Hypothalamus (tissue), 51 donors: ENCODE data around the gene GASK1A.

Experiments used
- DNase-seq, 51 donors: peaks; one replicate each; lab custom pipeline; 2025; lab: John Stamatoyannopoulos, UW

Gene GASK1A

DNA sequence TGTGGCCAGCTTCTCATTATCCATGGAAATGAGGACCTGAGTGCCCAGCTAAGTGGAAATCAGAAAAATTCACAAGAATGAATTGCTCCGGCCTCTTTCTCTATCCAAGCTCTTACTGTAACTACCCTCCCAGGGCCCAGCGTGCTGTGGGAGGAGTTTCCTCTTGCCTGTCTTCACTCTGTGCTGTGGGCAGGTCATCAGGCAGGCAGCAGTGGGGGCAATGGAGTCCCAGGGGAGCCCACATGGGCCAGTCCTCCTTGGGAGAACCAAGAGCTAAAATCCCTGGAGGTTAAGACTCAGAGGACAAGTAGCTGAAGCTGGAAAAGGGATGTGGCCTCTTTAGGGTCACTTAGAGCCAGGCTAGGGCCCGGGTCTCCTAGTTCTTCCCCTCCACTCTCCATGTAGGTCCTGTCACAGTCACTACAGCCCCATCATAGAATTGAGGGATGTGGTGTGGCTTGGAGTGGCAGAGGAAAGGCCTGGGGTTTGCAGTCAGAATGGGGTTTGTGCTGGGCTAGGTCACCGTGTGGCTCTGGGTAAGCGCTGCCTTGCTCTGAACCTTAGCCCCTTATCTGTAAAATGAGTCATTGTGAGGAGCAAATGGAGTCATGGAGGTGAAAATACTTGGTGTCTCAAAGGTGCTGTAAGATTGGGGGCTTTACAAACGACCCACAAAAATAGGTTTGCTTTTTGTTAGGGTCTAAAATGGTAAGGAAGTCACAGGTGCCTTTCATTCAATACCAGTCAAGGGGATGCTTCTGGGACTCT is 3.7 kb downstream of the GASK1A start:
- no peak for DNase-seq

DNA sequence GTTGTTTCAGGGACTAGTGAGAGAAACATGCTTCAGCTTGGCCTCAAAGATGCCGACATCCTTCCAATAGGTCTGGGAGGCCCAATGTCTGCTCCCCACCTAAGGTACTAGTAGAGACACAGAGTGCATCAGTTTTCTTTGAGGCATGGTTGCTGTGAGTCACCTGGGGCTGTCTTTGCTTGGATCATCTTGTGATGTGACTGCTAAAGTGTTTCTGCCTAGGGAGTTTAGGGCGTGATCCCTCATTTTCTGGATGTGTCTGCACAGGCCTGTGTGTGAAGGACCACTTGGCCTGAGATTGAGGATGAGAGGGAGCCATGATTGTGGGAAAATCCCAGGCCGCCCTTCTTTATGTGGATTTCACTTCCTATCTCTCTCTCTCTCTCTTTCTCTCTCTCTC is 4.8 kb downstream of the GASK1A start:
- DNase-seq = no peak

DNA sequence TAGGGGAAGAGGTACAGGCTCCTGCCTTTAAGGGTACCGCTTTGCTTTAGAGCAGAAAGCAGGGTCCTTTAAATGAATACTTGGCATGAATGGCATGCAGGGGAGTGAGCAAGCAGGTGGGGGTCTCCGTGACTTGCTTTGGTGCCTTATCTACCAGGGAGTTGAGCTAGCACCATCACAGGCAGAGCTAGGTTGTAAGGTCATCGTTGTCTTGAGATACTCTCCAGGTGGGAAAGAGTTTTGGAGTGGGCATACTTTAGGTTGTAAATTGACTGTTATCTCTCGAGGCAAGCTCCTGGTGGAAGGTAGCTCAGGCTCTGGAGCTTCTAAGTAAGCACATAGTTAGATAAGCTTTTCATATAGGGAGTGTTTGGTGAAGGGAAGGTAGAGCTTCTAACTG is 5.6 kb downstream of the GASK1A start:
- no peak for DNase-seq

DNA sequence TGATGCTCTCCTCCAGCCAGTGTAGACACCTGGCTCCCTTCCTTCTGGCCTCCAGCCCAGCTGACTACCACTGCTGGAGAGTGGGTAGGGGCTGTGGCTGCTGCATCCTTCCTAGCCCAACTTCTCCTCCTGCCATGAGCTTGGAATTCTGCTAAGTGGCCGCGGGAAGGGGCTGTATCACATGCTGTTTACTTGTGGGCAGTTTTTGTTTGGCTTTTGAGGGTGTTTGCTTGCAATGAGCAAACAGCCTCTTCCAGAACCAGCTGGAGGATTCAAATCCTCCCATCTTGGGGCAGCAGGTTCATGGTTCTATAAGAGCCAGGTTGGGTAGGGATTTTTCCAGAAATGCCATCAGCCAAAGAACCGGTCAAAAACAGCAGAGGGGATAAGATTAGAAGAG is 9.0 kb downstream of the GASK1A start:
- DNase-seq = no peak

DNA sequence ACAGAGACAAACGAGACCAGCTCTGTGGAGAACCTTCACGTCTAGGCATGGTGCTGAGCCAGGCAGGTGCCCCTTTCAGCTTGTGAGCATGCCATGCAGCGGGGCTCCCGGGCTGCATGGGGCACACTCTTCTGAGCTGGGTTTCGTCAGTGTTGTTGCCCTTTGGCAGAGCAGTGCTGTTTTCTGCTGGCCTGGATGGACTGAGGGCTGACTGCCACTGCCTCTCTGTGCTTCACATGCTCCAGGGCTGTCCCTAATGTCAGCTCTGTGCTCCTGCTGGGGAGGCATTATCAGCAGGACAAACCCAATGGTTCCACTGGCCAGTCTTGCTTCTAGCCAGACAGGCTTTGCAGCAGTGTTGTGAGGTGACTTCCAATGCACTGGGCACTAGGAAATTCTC is 9.5 kb downstream of the GASK1A start:
- DNase-seq = peak in 5 of 51 donors; percentile 18 to 51 (median 32)

DNA sequence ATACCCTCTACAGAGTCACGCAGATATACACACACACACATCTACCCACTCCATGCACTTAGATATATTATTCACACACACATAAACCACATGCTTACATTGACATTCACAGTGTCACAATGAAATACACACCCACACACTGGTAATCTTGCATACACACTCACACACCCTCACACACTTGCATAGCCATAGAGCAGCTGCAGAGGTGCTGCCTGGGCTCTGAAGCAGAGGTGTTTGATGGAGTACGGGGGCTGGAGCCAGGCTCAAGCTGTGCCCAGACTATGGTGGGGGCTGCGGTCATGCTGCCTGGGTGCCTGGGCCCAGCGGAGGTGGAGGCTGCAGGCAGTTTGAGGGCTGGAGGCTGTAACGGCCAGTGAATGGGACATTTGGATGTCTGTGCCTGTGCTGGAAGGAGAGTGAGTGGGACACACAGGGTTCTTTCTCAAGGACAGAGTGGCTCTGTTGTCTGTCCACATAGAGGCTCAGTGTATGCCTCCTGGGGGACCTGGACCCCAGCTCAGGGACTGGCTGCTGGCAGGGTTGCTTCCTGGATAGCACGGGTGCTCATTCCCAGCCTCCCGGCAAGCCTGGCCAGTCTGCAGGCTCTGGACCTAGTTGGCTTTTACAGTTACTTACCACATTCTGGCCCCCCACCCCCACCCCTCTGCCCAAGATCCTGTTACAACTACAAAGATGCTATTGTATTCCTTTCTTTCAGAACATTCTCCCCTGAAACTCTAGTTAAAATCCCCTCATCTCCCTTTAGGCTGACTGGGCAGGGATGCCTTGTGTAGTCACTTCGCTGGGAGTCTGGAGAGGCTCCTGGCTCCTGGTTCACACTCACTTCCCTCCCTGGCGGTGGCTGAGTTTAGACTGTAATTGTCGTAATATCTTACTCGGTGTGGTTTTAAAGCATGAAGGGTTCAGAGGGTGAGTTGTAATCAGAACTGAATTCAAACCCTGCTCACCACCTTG is 12.5 kb downstream of the GASK1A start:
- DNase-seq = peak in 38 of 51 donors; percentile 13 to 82 (median 62)

DNA sequence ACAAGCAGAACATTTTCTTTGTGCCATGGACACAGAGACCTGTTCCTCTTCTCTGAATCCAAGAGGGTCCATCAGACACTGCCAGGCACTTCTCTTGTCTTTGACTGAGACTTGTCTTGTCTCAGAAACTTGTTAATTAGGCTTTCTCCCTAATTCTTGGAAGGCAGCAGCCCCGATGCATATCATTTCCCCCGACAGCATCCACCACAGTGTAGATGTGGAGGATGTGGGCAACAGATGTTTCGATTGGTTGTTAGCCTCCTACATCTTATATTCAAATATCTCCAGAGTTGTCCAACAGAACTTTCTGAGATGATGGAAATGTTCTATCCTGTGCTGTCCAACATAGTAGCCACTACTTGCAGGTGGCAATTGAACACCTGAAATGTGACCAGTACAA is 15.5 kb downstream of the GASK1A start:
- no peak for DNase-seq

DNA sequence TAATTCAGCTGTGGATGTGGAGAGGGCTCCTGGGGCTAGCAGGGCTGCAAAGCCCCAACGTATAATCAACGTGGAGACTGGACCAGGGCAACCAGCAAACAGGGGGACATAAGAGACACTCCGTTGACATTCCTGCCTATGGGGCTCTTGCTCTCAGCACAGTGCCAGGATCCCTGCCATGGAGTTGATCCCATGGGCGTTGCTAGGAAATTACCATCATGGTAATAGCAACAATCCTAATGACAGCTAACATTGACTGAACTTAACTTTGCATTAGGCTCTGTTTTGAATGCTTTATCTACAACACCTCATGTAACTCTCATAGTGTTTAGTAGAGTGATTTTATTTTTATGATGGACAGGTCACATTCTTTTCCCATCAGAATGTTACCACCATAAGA is 16.9 kb downstream of the GASK1A start:
- no peak for DNase-seq

DNA sequence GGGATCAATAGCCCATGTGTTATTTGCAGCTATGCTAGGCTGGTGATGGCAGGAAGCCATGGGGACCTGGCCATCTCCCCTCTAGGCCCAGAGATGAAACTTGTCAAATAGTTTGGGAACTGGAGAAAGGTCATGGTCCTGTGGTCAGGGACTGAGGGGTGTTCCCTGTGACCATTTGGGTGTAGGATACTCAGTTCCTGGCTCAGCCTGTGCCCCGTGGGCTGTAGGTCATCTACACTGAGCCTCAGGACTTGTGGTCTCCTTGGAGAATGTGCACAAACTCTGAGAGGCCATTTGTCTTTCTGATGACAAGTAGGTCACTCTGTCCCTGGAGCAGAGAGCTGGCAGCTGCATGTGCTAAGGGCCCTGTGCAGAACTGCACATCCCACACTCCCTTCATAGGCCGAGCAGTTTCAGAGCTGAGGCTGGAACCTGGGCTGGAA is 17.5 kb downstream of the GASK1A start:
- DNase-seq = peak in 28 of 51 donors; percentile 7 to 71 (median 33)

DNA sequence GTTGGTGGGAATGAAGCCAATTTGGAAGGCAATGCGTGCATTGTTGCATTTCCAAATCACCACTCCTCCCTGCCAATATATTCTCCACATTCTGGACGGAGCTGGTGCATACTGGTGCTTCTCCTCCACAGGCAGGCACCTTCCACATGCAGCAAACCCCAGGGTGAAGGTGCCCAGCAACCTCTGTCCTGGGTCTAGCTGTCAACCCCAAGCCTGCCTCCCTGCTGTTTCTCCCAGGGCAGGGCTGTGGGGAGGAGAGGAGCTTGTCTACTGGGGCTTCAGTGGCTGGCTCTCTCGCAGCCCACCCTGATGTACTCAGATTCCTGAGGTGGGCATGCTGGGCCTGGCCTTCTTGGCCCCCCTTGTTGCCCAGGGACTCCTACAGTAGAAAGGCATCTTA is 20.1 kb downstream of the GASK1A start:
- no peak for DNase-seq

DNA sequence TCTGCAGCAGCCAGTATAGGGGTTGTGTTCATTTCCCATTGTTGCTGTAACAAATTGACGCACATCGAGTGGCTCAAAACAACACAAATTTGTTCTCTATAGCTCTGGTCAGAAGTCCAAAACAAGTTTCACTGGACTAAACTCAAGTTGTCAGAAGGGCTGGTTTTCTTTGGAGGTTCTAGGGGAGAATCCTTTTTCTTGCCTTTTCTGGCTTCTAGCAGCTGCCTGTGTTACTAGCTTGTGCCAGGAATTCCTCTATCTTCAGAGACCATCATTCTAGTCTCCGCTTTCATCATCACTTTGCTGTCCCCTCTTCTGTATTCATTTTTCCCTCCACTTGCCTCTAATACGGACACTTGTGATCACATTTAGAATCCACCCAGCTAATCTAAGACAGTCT is 20.5 kb downstream of the GASK1A start:
- peak in 1 of 51 donors; percentile 12 for DNase-seq

DNA sequence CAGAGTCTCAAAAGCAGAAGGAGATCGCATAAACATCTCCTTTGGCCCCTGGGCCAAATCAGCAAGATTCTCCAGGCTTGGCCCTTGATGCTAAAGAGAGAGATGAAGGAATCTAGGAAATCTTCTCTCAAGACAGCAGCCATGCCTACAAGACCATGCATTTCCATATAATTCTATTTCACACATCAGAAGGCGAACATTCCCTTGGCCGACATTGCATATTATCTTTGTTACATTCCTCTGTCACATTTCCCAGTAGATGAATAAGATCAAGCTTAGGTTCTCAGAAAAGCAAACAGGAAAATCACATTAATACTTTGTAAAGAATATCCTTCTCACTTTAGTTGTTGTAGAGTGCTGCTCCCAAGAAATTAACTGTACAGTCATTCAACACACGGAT is 21.3 kb downstream of the GASK1A start:
- DNase-seq = no peak

DNA sequence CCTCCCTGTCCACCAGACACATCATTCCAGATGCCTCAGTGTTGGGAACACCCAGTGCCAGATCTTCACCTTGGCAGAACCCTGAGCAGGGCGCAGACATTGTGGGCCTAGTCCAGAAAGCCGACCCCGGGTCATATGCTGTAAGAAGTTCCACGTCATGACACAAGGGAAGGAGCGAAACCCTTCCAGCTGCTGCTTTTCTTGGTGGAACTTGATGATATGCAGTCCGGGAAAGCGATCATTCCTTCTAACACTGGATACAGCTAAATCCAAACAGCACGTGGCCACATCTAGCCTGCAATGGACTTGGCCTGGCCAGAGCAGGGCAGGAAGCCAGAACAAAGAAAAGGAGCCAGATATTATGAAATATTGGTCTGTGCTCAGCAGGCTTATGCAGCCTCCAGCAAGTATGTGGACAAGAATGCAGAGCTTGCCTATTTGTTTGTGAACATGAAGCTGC is 22.0 kb downstream of the GASK1A start:
- peak in 27 of 51 donors; percentile 13 to 78 (median 35) for DNase-seq

DNA sequence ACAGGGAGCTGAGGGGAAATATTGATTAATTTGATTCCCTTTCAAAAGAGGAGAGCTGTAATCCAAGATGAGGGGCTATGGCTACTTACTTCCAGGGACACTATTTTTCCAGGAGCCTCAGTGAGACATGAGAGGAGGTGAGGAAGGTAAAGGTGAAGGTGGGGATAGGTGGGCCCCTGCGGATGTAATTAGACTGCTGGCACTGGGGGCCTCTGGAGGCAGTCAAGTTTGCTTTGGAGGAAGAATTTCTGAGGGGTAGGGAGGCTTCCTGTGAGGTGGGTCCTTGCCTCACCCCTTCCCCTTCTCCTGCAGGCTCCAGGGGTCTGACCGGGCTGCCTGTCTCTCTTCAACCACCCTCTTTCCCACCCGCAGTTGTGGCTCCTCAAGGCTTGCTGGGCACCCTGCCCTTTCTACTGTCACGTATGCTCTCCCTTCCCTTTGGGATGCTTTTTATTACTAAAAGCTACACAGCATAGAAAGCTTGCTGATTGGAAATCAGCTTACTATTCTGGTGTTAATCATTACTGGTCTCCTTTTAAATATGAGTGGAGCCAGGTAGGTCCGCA is 22.5 kb downstream of the GASK1A start:
- DNase-seq = no peak

DNA sequence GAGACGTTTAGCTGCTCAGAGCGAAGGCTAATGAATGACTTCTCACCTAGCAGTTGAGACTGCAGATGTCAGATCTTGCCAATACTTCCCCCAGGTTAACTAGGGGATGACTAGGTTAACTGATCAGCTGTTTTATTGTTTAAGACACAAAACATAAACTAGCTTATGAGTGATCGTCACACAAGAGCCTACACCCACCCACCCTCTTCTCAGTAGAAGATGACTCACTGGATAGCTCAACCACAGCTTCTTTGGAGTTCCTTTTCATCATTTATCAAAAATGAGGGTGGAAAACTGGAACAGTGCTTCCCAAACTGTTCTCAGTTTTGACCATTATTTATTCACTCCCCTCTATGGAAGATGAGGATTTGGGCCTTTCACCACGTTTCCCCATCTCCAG is 25.2 kb downstream of the GASK1A start:
- DNase-seq = no peak

DNA sequence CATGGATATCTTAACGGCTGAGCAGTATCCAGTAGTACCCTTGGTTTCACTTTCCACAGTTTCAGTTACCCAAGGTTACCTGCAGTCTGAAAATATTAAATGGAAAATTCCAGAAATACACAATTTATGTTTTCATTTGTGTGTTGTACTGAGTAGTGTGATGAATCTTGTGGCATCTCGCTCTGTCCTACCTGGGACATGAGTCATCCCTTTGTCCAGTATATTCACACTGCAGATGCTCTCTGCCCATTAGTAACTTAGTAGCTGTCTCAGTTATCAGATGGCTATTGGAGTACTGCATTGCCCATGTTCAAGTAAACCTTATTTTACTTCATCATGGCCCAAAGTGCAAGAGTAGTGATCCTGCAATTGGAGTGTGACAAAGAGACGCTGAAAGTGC is 26.1 kb downstream of the GASK1A start:
- DNase-seq = no peak

DNA sequence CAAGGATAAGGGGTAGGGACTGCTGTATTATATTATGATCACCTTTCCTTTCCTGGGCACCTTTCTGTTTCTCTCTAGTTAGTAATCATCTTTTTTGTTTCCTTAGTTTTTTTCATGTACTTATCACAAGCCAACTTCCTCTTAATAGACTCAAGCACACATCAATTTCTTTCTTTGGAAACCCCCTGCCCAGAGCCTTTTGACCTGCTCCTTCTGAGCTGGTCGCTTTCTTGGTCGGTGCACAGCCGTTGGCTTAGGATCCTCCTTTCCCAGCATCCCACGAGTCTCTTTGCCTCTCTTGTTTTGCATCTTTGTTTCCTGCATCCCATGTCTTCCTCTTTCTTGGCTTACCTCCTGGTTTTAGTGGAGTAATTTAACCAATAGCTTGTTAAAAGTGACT is 26.9 kb downstream of the GASK1A start:
- peak in 1 of 51 donors; percentile 13 for DNase-seq

DNA sequence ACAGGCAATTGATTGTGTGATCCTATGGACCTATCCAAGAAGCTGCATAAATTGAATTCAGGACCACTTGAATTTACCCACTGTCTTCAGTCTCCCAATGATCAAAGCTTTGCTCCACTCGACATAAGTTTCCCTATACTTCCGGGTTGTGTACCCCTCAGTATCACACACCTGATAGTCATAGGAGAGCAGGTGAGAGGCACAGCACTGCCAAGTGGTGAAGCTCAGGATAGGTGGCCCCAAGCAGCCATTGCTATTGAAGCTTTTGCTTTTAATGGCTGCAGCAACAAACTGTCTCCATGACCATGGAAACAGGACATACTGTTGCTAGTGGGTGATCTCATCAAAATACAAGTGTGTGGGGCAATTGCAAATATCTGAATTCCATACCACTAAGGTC is 27.7 kb downstream of the GASK1A start:
- no peak for DNase-seq

DNA sequence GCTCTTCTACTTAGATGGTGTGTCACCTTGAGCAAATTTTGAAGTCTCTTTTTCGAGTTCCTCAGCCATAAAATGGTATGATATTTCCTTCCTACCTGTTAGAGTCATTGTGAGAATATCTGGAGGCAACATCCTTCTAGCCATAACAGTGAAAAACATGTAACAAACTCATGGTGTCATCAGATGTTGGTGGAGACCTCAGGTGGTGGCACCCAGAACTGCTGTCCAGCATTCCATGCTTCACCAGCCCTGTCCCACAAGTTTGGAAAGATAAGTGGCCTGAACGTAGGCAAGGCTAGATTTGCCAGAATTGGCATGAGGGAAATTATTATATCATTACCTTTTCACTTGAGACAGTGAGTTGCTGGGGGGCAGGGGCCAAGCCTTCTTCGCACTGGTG is 30.4 kb downstream of the GASK1A start:
- DNase-seq = no peak

DNA sequence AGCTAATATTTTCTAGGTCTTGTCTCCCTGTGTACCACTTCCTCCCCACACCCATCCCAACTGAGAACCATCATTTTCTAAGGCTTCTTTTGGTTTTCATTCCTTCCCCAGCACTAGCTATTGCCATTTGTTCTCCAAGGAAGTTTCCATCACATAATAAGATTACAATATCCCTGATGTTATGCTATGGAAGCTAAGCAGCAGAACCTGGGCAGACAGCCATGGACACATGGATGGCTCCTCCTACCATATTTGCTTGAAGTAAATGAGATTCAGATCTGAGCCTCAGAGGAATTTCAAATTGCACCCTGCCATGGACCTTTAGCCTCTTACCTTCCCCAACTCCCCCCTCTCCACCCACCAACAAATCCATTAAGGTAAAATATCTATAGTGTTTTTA is 31.5 kb downstream of the GASK1A start:
- DNase-seq = no peak

DNA sequence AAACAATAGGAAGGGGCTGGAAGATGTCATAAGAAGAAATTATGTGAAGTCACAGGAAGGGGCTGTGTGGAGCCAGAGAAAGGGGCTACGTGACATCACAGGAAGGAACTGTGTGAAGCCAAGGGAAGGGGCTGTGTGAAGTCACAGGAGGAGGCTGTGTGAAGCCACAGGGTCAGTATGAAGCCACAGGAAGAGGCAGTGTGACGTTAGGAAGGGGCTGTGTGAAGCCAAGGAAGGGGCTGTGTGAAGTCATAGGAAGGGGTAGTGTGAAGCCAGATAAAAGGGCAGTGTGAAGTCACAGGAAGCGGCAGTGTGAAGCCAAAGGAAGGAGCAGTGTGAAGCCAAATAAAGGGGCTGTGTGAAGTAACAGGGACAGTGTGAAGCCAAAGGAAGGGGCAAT is 32.5 kb downstream of the GASK1A start:
- DNase-seq = no peak
